ENCODE results near the gene DHODH.

- TF ChIP-seq POLR2A (IDR thresholded peaks at IDR 0.05; ENCODE audit: low read length) (no peak), GATA1 (IDR thresholded peaks at IDR 0.05; ENCODE audit: low read depth, low read length) (no peak)
Measured at GRCh38 chr16:71966932-71967331, 41.6 kb upstream of the DHODH start.

Measured in erythroblast (primary cell).